DND-41 (cell line): ENCODE data around the gene PDCL2.

Experiments
- ATAC-seq: fragments of 200-7000 bp; cut with Tn5 transposase; 3 replicates; pipeline ENCODE4 v1.9.1; 2021; ENCODE audit warnings: low read depth; ENCODE audit not compliant: insufficient read depth
- DNase-seq: peaks from one replicate; pipeline ENCODE4 v3.0.0-alpha.2; 2020
- H2AFZ ChIP-seq: 2 replicates; pipeline ENCODE4 v1.6.0; 2012; ENCODE audit warnings: low read depth, low read length
- H3K27ac ChIP-seq: 2 replicates; pipeline ENCODE4 v1.5.1; 2012; ENCODE audit warnings: low read length, inconsistent platforms
- H3K27me3 ChIP-seq: fragments of 200-600 bp; sonication (generic); 2 replicates; pipeline ENCODE4 v1.6.0; 2012; ENCODE audit warnings: low read length, mild to moderate bottlenecking, inconsistent platforms; ENCODE audit not compliant: insufficient read depth, poor library complexity
- H3K36me3 ChIP-seq: 2 replicates; pipeline ENCODE4 v1.5.1; 2012; ENCODE audit warnings: low read length, inconsistent platforms; ENCODE audit not compliant: insufficient read depth
- H3K4me1 ChIP-seq: 2 replicates; pipeline ENCODE4 v1.5.1; 2012; ENCODE audit warnings: mild to moderate bottlenecking, low read length; ENCODE audit not compliant: insufficient read depth
- H3K4me2 ChIP-seq: 2 replicates; pipeline ENCODE4 v1.6.0; 2012; ENCODE audit warnings: mild to moderate bottlenecking, moderate library complexity, low read length, inconsistent platforms; ENCODE audit not compliant: insufficient read depth
- H3K4me3 ChIP-seq, 2 experiments: fragments of 200-600 bp in 1 of 2; shearing (Covaris generic) in 1 of 2; 2 replicates each; pipeline ENCODE4 v1.5.1; 2012 to 2016; ENCODE audit warnings: inconsistent platforms in 2 of 2, low read length in 2 of 2, mild to moderate bottlenecking in 2 of 2, low read depth in 1 of 2, moderate library complexity in 1 of 2
- H3K79me2 ChIP-seq: 2 replicates; pipeline ENCODE4 v1.6.0; 2012; ENCODE audit warnings: low read length, inconsistent platforms; ENCODE audit not compliant: insufficient read depth
- H3K9ac ChIP-seq: 2 replicates; pipeline ENCODE4 v1.6.0; 2012; ENCODE audit warnings: low read depth, mild to moderate bottlenecking, inconsistent platforms, low read length, moderate library complexity
- H3K9me3 ChIP-seq: 2 replicates; pipeline ENCODE4 v1.5.1; 2012; ENCODE audit warnings: low read length, moderate library complexity, mild to moderate bottlenecking, inconsistent platforms; ENCODE audit not compliant: insufficient read depth, severe bottlenecking
- H4K20me1 ChIP-seq: 2 replicates; pipeline ENCODE4 v1.6.0; 2012; ENCODE audit warnings: low read length; ENCODE audit not compliant: insufficient read depth
- EZH2 ChIP-seq: IDR thresholded peaks from 3 replicates; pipeline ENCODE4 v1.6.1; 2012; ENCODE audit warnings: borderline replicate concordance, low read depth, mild to moderate bottlenecking, moderate library complexity, low read length, inconsistent platforms; ENCODE audit not compliant: severe bottlenecking
- TF ChIP-seq, protein P1 (sequence below): IDR thresholded peaks from 2 replicates; pipeline ENCODE4 v1.5.1; 2012; ENCODE audit warnings: borderline replicate concordance, low read length, moderate library complexity, mild to moderate bottlenecking; ENCODE audit not compliant: poor library complexity, severe bottlenecking; ENCODE audit errors: extremely low read depth

PDCL2 gene

DNA sequence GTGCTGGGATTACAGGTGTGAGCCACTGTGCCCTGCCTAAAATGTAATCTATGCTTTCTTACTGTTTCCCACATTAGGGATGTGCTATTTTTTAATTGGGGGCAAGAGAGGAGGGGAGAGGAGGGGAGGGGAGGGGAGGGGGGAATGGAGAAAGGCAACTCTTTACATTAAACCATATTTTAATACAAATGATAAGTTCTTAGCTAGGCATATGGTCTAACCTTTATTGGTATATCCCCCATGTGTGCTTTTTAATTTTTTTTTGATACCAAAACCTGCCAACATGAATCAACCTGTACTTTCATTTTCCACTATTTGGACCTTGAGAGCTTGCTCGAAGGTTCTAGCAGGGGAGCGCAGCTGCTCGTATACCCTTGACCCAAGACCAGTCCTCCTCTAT lies 51.8 kb downstream of the PDCL2 start:
- no peak overlapping the region for H3K4me3 ChIP-seq
- no peaks in the 10 kb centered on the region for H3K9me3 ChIP-seq
- ATAC-seq, result no peak
- H3K27ac ChIP-seq, result no peak overlapping the region
- DNase-seq, result no peak
- no peak overlapping the region for H3K9ac ChIP-seq
- peaks cover 43% of the 10 kb centered on the region for H3K4me1 ChIP-seq
- H3K4me2 ChIP-seq, result no peak overlapping the region
- H3K27me3 ChIP-seq, result no peaks in the 10 kb centered on the region
- TF ChIP-seq EZH2, result no peak
- peaks cover 3% of the 10 kb centered on the region; the same call in 1 of the 2 replicates for H3K36me3 ChIP-seq
- peaks cover 13% of the 10 kb centered on the region for H4K20me1 ChIP-seq
- H3K79me2 ChIP-seq, result peaks cover 92% of the 10 kb centered on the region
- no peak overlapping the region for H2AFZ ChIP-seq

DNA sequence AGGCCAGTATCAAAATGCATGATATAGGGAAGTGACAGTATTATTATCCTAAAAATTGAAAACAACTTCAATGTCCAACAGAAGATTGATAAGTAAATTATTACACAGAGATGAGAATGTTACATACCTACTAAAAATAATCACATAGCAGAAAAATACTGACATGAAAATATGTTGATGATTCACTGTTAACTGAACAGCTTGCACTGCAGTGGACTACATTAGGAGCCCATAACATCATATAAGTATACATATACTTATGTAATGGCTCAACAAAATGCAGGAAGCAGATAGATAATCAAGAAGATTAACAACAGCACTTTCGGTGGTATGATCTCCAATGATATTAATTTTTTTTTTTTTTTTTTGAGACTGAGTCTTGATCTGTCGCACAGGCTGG lies 52.4 kb downstream of the PDCL2 start:
- DNase-seq, result no peak
- Histone ChIP-seq H3K9me3 (no peaks in the 10 kb centered on the region), H3K9ac (no peak overlapping the region), H3K79me2 (peaks cover 89% of the 10 kb centered on the region), H3K36me3 (peaks cover 3% of the 10 kb centered on the region; the same call in 1 of the 2 replicates), H3K27ac (no peak overlapping the region), H3K4me1 (peaks cover 37% of the 10 kb centered on the region), H3K4me3 (no peak overlapping the region), H2AFZ (no peak overlapping the region), H4K20me1 (peaks cover 11% of the 10 kb centered on the region), H3K4me2 (no peak overlapping the region), H3K27me3 (no peaks in the 10 kb centered on the region)
- ATAC-seq, result no peak
- no peak for TF ChIP-seq EZH2
- TF ChIP-seq, protein P1, sequence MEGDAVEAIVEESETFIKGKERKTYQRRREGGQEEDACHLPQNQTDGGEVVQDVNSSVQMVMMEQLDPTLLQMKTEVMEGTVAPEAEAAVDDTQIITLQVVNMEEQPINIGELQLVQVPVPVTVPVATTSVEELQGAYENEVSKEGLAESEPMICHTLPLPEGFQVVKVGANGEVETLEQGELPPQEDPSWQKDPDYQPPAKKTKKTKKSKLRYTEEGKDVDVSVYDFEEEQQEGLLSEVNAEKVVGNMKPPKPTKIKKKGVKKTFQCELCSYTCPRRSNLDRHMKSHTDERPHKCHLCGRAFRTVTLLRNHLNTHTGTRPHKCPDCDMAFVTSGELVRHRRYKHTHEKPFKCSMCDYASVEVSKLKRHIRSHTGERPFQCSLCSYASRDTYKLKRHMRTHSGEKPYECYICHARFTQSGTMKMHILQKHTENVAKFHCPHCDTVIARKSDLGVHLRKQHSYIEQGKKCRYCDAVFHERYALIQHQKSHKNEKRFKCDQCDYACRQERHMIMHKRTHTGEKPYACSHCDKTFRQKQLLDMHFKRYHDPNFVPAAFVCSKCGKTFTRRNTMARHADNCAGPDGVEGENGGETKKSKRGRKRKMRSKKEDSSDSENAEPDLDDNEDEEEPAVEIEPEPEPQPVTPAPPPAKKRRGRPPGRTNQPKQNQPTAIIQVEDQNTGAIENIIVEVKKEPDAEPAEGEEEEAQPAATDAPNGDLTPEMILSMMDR, result no peak

DNA sequence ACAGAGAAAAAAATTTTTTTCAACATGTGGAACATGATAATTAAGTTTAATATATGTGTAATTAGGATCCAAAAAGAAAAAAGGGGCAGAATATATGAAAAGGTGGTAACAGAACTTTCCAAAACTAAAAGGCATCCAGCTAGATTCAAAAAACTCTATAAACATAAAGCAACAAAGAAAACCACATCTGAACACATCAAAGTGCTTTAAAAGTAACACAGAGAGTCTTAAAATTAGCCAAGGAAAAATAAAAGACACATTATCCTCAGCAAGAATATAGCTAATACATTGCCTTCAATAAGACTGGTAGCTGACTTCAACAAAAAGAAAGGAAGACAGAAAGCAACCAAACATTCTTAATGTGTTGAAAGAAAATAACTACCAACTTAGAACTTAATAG lies 53.5 kb downstream of the PDCL2 start:
- DNase-seq (no peak), ATAC-seq (peak; percentile 73)
- no peak overlapping the region for H2AFZ ChIP-seq
- H3K36me3 ChIP-seq, result peaks cover 6% of the 10 kb centered on the region; the same call in 1 of the 2 replicates
- 0 out of 2 replicates have a peak overlapping the region, but pooled peaks have one; percentile 27 for H3K27ac ChIP-seq
- no peak overlapping the region for H3K4me3 ChIP-seq
- H3K9me3 ChIP-seq, result no peaks in the 10 kb centered on the region
- H3K9ac ChIP-seq, result no peak overlapping the region
- no peak for TF ChIP-seq EZH2
- TF ChIP-seq, protein P1, result no peak
- no peaks in the 10 kb centered on the region for H3K27me3 ChIP-seq
- H3K79me2 ChIP-seq, result peaks cover 88% of the 10 kb centered on the region
- peaks cover 6% of the 10 kb centered on the region for H4K20me1 ChIP-seq
- no peak overlapping the region for H3K4me2 ChIP-seq
- H3K4me1 ChIP-seq, result peaks cover 28% of the 10 kb centered on the region

DNA sequence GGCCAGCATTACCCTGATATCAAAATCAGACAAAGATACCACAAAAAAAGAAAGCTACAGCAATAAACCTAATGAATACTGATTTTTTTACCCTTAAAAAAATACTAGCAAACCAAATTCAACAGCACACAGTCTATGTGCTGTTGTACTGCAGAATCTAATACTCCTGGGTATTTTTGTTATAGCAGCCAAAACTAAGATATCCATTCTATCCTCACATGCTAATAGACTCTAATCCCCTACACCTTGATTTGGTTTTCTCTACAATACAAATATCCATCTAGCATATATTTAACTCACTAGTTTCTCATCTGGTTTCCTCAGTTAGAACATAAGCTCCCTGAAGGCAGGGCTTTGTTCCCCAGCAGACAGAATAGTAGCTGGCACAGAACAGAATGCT lies 57.7 kb downstream of the PDCL2 start:
- Histone ChIP-seq H3K79me2 (peaks cover 82% of the 10 kb centered on the region), H3K4me1 (peaks cover 16% of the 10 kb centered on the region), H3K4me2 (no peak overlapping the region), H3K27me3 (no peaks in the 10 kb centered on the region), H3K27ac (no peak overlapping the region), H4K20me1 (no peaks in the 10 kb centered on the region), H3K9ac (no peak overlapping the region), H3K9me3 (peaks cover 8% of the 10 kb centered on the region), H2AFZ (no peak overlapping the region), H3K4me3 (no peak overlapping the region), H3K36me3 (peaks cover 3% of the 10 kb centered on the region; the same call in 1 of the 2 replicates)
- DNase-seq (no peak), ATAC-seq (no peak)
- TF ChIP-seq, protein P1, result no peak
- no peak for TF ChIP-seq EZH2
